ENCODE results near the gene NPFFR1. TPM values are rescaled to one million over a fixed set of nuclear protein-coding genes. Genes with fewer than 3 reads are reported as not detected.

The NPFFR1 gene
- total RNA-seq, 2 donors from 2014 or later: 0.02 TPM; not detected in 1

GRCh38 chr10:70306181-70306705, 22.4 kb upstream of the NPFFR1 start:
- TF ChIP-seq, protein P1, sequence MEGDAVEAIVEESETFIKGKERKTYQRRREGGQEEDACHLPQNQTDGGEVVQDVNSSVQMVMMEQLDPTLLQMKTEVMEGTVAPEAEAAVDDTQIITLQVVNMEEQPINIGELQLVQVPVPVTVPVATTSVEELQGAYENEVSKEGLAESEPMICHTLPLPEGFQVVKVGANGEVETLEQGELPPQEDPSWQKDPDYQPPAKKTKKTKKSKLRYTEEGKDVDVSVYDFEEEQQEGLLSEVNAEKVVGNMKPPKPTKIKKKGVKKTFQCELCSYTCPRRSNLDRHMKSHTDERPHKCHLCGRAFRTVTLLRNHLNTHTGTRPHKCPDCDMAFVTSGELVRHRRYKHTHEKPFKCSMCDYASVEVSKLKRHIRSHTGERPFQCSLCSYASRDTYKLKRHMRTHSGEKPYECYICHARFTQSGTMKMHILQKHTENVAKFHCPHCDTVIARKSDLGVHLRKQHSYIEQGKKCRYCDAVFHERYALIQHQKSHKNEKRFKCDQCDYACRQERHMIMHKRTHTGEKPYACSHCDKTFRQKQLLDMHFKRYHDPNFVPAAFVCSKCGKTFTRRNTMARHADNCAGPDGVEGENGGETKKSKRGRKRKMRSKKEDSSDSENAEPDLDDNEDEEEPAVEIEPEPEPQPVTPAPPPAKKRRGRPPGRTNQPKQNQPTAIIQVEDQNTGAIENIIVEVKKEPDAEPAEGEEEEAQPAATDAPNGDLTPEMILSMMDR (conservative IDR thresholded peaks at IDR 0.05): no peak
- Mint-ChIP-seq H3K9me3 (peaks cover 3% of the 10 kb centered on the region), H3K4me1 (no peaks in the 10 kb centered on the region), H3K36me3 (ENCODE audit: low read depth) (no peaks in the 10 kb centered on the region), H3K27ac (no peak overlapping the region), H3K4me3 (no peak overlapping the region), H3K27me3 (ENCODE audit: insufficient read depth) (no peaks in the 10 kb centered on the region)
- H3K4me3 ChIP-seq (ENCODE audit: low read length): no peak overlapping the region
- no peaks in the 10 kb centered on the region for H3K27me3 ChIP-seq (ENCODE audit: control insufficient read depth, insufficient read depth, low read length, poor library complexity, severe bottlenecking)
- 81 to 100% methylated on average over 2 to 4 of the region's 4 CpGs for WGBS, 2 experiments (ENCODE audit: insufficient coverage in 1 of 2, insufficient read length in 1 of 2)
- H3K4me1 ChIP-seq (ENCODE audit: control insufficient read depth, insufficient read depth, low read length): no peaks in the 10 kb centered on the region
- no peaks in the 10 kb centered on the region for H3K36me3 ChIP-seq (ENCODE audit: control insufficient read depth, insufficient read depth, low read length)
- H3K9me3 ChIP-seq (ENCODE audit: control insufficient read depth, low read length): no peaks in the 10 kb centered on the region
- no peak overlapping the region for H3K27ac ChIP-seq (ENCODE audit: low read depth, low read length)
- no peak overlapping the region for H3K9ac ChIP-seq (ENCODE audit: extremely low read depth, low read length, poor library complexity, severe bottlenecking)
- no peak for DNase-seq

DNA sequence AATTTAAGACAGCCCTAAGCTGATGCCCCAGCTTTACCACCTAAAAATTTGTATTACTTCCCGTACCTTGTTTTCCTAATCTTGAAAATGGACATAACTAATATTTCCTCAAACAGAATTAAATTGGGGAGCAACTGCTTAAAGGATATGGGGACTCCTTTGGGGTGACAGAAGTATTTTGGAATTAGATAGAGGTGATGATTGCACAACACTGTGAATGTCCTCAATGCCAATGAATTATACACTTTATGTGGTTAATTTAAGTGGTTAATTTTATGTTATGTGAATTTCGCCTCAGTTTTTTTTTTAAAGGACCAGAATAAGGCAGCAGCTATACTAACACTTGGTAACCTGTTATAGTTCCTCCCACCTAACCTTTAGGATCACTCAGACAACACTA, 19.9 kb upstream of the NPFFR1 start:
- no peaks in the 10 kb centered on the region for H3K4me1 ChIP-seq (ENCODE audit: control insufficient read depth, insufficient read depth, low read length)

DNA sequence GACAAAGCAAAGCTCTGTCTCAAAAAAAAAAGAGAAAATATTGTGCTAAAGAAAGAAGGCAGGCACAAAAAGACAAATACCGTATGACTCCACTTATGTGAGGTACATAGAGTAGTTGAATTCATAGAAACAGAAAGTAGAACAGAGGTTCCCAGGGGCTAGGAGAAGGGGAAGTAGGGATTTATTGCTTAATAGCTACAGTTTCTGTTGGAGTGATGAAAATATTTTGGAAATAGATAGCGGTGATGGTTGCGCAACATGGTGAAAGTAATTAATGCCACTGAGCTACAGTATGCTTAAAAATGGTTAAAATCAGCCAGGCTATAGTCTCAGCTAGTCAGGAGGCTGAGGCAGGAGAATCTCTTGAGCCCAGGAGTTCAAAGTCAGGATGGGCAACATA, 18.5 kb upstream of the NPFFR1 start:
- H3K36me3 Mint-ChIP-seq (ENCODE audit: low read depth): no peaks in the 10 kb centered on the region
- H3K27ac ChIP-seq (ENCODE audit: low read depth, low read length): no peak overlapping the region
- TF ChIP-seq, protein P1 (conservative IDR thresholded peaks at IDR 0.05): no peak
- peaks cover 3% of the 10 kb centered on the region for H3K9me3 Mint-ChIP-seq
- H3K4me1 ChIP-seq (ENCODE audit: control insufficient read depth, insufficient read depth, low read length): no peaks in the 10 kb centered on the region
- DNase-seq: no peak
- H3K4me3 ChIP-seq (ENCODE audit: low read length): no peak overlapping the region
- no peaks in the 10 kb centered on the region for H3K27me3 ChIP-seq (ENCODE audit: control insufficient read depth, insufficient read depth, low read length, poor library complexity, severe bottlenecking)
- no peak overlapping the region for H3K27ac Mint-ChIP-seq
- H3K27me3 Mint-ChIP-seq (ENCODE audit: insufficient read depth): no peaks in the 10 kb centered on the region
- no peak overlapping the region for H3K9ac ChIP-seq (ENCODE audit: extremely low read depth, low read length, poor library complexity, severe bottlenecking)
- no peak overlapping the region for H3K4me3 Mint-ChIP-seq
- H3K4me1 Mint-ChIP-seq: no peaks in the 10 kb centered on the region
- WGBS, 2 experiments (ENCODE audit: insufficient coverage in 1 of 2, insufficient read length in 1 of 2): 95 to 98% methylated on average over 3 of the region's 3 CpGs
- no peaks in the 10 kb centered on the region for H3K9me3 ChIP-seq (ENCODE audit: control insufficient read depth, low read length)
- no peaks in the 10 kb centered on the region for H3K36me3 ChIP-seq (ENCODE audit: control insufficient read depth, insufficient read depth, low read length)

More for the DNA sequence above, 19.9 kb upstream of the NPFFR1 start:
- no peaks in the 10 kb centered on the region for H3K36me3 Mint-ChIP-seq (ENCODE audit: low read depth)
- H3K27me3 ChIP-seq (ENCODE audit: control insufficient read depth, insufficient read depth, low read length, poor library complexity, severe bottlenecking): no peaks in the 10 kb centered on the region
- no peak overlapping the region for H3K27ac ChIP-seq (ENCODE audit: low read depth, low read length)
- H3K27me3 Mint-ChIP-seq (ENCODE audit: insufficient read depth): no peaks in the 10 kb centered on the region
- no peak overlapping the region for H3K9ac ChIP-seq (ENCODE audit: extremely low read depth, low read length, poor library complexity, severe bottlenecking)
- H3K9me3 Mint-ChIP-seq: peaks cover 3% of the 10 kb centered on the region
- no peaks in the 10 kb centered on the region for H3K4me1 Mint-ChIP-seq
- no peaks in the 10 kb centered on the region for H3K9me3 ChIP-seq (ENCODE audit: control insufficient read depth, low read length)
- H3K4me3 ChIP-seq (ENCODE audit: low read length): no peak overlapping the region
- no peak for DNase-seq
- H3K27ac Mint-ChIP-seq: no peak overlapping the region
- no peaks in the 10 kb centered on the region for H3K36me3 ChIP-seq (ENCODE audit: control insufficient read depth, insufficient read depth, low read length)
- H3K4me3 Mint-ChIP-seq: no peak overlapping the region
- TF ChIP-seq, protein P1 (conservative IDR thresholded peaks at IDR 0.05): no peak
- 80 to 84% methylated on average over 1 to 2 of the region's 2 CpGs for WGBS, 2 experiments (ENCODE audit: insufficient coverage in 1 of 2, insufficient read length in 1 of 2)
